B cell (primary cell): Measurements from ENCODE around the gene RNF112.

Experiments
- EZH2 ChIP-seq: IDR thresholded peaks from 2 replicates; pipeline ENCODE4 v1.6.1; 2012; ENCODE audit warnings: borderline replicate concordance, low read depth, mild to moderate bottlenecking, moderate library complexity, low read length; ENCODE audit not compliant: insufficient read depth, poor library complexity, severe bottlenecking
- TF ChIP-seq, protein P1 (sequence below): fragments of 200-600 bp; IDR thresholded peaks from one replicate; pipeline ENCODE4 v1.8.0; 2022; ENCODE audit warnings: antibody characterized with exemption, mild to moderate bottlenecking

DNA sequence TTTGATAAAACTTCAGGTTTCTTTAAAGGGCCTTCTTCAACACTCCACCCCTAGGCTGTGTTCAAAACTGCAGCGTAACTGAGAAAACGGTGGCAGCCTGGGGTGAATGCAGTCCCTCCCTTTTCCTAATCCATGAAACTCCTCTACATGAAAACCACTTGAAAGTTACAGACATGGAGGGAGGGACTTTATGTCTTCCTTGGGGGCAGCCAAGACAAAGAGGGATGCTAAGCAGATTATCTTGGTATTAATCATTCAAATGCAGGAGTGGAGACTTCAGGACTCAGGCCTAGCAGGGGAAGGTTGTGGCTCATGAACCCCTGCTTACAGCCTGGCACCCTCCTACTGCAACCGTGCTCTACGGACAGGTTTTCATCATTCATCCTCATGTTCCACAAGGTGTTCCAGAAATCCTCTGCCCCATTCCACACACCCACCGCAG lies 46.8 kb downstream of the RNF112 start:
- TF ChIP-seq, protein P1, sequence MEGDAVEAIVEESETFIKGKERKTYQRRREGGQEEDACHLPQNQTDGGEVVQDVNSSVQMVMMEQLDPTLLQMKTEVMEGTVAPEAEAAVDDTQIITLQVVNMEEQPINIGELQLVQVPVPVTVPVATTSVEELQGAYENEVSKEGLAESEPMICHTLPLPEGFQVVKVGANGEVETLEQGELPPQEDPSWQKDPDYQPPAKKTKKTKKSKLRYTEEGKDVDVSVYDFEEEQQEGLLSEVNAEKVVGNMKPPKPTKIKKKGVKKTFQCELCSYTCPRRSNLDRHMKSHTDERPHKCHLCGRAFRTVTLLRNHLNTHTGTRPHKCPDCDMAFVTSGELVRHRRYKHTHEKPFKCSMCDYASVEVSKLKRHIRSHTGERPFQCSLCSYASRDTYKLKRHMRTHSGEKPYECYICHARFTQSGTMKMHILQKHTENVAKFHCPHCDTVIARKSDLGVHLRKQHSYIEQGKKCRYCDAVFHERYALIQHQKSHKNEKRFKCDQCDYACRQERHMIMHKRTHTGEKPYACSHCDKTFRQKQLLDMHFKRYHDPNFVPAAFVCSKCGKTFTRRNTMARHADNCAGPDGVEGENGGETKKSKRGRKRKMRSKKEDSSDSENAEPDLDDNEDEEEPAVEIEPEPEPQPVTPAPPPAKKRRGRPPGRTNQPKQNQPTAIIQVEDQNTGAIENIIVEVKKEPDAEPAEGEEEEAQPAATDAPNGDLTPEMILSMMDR = no peak
- TF ChIP-seq EZH2 = no peak
